Measurements from ENCODE around the gene SPARCL1. TPM values are rescaled to one million over a fixed set of nuclear protein-coding genes. Genes with fewer than 3 reads are reported as not detected.
A peak's percentile ranks its signal among the peaks of the same experiment; 100 is the strongest.
"Not testable (repeated sequence)": the region's sequence is repeated elsewhere in the genome, so short reads cannot be mapped to it uniquely, and the experiment has no call there.

SPARCL1 gene
- total and polyA plus RNA-seq, 3 donors from 2014 or later: 110 to 138 (median 124) TPM

DNA sequence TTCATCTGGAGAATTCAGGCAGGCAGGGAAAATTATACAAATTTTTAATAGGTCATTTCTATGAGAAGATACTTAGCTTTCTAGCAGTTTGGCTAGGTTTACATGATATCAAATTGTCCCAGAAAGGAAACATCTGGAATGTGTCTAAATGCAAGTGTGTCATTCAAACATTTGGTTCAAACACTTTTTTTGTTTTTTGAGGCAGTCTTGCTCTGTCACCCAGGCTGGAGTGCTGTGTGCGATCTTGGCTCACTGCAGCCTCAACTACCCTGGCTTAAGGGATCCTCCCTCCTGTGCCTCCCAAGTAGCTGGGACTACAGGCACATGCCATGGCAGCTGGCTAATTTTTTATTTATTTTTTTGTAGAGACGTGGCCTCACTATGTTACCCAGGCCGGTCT lies 31.6 kb downstream of the SPARCL1 start:
- Histone ChIP-seq H3K27me3 (no peaks in the 10 kb centered on the region), H3K9me3 (no peaks in the 10 kb centered on the region), H3K4me1 (no peaks in the 10 kb centered on the region), H3K36me3 (ENCODE audit: low read depth, missing control alignments) (no peaks in the 10 kb centered on the region), H3K4me3 (no peak overlapping the region), H3K27ac (peak overlapping the region in 1 of 2 donors; percentile 14)
- WGBS, 2 donors: 71 to 81% methylated on average over 3 of the region's 3 CpGs
- DNase-seq: no peak
- intact Hi-C loops (cut with DNase I; ENCODE audit: low total_unique reads): no loop called here
- TF ChIP-seq POLR2A (IDR thresholded peaks at IDR 0.05): no peak
- TF ChIP-seq, protein P1, sequence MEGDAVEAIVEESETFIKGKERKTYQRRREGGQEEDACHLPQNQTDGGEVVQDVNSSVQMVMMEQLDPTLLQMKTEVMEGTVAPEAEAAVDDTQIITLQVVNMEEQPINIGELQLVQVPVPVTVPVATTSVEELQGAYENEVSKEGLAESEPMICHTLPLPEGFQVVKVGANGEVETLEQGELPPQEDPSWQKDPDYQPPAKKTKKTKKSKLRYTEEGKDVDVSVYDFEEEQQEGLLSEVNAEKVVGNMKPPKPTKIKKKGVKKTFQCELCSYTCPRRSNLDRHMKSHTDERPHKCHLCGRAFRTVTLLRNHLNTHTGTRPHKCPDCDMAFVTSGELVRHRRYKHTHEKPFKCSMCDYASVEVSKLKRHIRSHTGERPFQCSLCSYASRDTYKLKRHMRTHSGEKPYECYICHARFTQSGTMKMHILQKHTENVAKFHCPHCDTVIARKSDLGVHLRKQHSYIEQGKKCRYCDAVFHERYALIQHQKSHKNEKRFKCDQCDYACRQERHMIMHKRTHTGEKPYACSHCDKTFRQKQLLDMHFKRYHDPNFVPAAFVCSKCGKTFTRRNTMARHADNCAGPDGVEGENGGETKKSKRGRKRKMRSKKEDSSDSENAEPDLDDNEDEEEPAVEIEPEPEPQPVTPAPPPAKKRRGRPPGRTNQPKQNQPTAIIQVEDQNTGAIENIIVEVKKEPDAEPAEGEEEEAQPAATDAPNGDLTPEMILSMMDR (IDR thresholded peaks at IDR 0.05): no peak

DNA sequence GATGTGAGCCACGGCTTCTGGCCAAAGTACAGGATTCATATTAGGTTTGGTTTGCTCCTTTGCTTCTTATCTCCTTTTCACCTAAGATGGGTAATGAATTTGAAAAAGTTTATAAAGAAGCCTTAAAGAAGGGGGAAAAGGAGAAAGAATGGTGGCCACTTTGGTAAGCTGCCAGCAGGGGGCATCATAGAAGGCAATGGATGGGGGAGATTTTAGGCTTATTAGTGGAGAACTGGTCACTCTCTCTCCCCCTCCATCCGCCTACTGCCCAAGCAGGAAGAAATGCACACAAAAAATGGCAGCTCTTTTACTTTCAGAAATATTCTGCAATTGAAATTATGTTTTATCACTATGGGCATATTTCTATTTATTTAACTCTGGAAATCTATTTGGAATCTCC lies 32.0 kb downstream of the SPARCL1 start:
- intact Hi-C loops (cut with DNase I; ENCODE audit: low total_unique reads): no loop called here
- no peaks in the 10 kb centered on the region for H3K9me3 ChIP-seq
- H3K36me3 ChIP-seq (ENCODE audit: low read depth, missing control alignments): no peaks in the 10 kb centered on the region
- WGBS, 2 donors: 90 to 97% methylated on average over 2 of the region's 2 CpGs
- TF ChIP-seq, protein P1 (IDR thresholded peaks at IDR 0.05): peak in 1 of 3 experiments; percentile 41
- TF ChIP-seq POLR2A (IDR thresholded peaks at IDR 0.05): no peak
- no peaks in the 10 kb centered on the region for H3K4me1 ChIP-seq
- DNase-seq: peak; percentile 17
- H3K27ac ChIP-seq: no peak overlapping the region
- H3K4me3 ChIP-seq: no peak overlapping the region
- H3K27me3 ChIP-seq: no peaks in the 10 kb centered on the region

DNA sequence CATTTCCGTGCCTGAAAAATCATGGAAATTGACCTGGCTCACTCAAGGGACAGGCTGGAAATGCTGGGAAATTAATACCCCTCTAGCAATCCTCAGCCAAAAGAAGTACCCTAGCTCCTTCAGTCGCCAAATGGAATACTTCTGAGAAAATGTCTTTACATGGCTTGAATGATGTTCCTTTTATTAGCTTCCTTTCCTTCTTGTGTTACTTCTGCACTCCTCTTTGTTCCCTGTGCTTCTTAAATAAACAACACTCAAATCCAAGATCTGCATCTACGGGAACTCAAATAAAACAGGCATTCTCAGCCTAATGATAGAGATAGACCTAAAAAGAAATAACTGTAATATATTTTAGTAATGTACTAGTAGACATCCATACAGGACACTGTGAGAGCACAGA lies 36.1 kb downstream of the SPARCL1 start:
- H3K4me3 ChIP-seq: no peak overlapping the region
- no peaks in the 10 kb centered on the region for H3K4me1 ChIP-seq
- intact Hi-C loops (cut with DNase I; ENCODE audit: low total_unique reads): no loop called here

DNA sequence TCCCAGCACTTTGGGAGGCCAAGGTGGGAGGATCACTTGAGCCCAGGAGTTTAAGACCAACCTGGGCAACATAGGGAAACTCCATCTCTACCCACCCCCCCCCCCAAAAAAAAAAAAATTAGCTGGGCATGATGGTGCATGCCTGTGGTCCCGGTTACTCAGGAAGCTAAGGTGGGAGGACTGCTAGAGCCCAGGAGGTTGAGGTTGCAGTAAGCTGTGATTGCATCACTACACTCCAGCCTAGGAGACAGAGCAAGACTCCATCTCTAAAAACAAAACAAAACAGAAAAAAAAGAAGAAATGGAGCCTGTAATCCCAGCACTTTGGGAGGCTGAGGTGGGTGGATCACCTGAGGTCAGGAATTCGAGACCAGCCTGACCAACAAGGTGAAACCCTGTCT lies 37.3 kb downstream of the SPARCL1 start:
- H3K4me3 ChIP-seq; H3K4me1 ChIP-seq; DNase-seq; H3K36me3 ChIP-seq (ENCODE audit: low read depth, missing control alignments); H3K27me3 ChIP-seq; H3K27ac ChIP-seq; H3K9me3 ChIP-seq; intact Hi-C loops (cut with DNase I; ENCODE audit: low total_unique reads): not testable (repeated sequence)
- WGBS, 2 donors: 77 to 96% methylated on average over 2 of the region's 2 CpGs

More for the DNA sequence above, 36.1 kb downstream of the SPARCL1 start:
- Histone ChIP-seq H3K27ac (no peak overlapping the region), H3K9me3 (no peaks in the 10 kb centered on the region), H3K27me3 (no peaks in the 10 kb centered on the region), H3K36me3 (ENCODE audit: low read depth, missing control alignments) (no peaks in the 10 kb centered on the region)
- 74 to 82% methylated on average over 3 of the region's 3 CpGs for WGBS, 2 donors
- no peak for DNase-seq
- TF ChIP-seq POLR2A (IDR thresholded peaks at IDR 0.05): no peak
- TF ChIP-seq, protein P1 (IDR thresholded peaks at IDR 0.05): no peak

DNA sequence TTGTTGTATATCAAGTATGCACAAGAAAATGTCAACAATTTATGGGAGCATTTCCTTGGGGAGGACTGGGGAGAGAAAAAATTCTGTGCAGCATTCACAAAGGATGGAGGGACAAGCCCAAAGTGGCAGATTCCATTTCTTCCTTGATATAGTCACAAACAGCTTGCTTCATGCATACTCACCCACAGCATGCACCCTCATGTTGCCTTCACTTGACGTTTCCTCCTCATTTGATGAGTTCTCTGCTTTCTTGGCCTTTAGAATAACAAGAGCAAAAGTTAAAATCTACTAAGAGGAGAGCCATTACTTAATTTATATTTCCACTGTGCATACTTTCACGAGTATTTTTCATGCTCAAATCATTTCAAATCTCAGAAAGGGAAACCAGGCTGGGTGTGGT lies 37.7 kb downstream of the SPARCL1 start:
- DNase-seq: no peak
- 95 to 96% methylated on average over 2 of the region's 2 CpGs for WGBS, 2 donors
- no peak overlapping the region for H3K27ac ChIP-seq
- H3K36me3 ChIP-seq (ENCODE audit: low read depth, missing control alignments): no peaks in the 10 kb centered on the region
- H3K27me3 ChIP-seq: no peaks in the 10 kb centered on the region
- H3K4me1 ChIP-seq: no peaks in the 10 kb centered on the region
- H3K4me3 ChIP-seq: no peak overlapping the region
- intact Hi-C loops (cut with DNase I; ENCODE audit: low total_unique reads): no loop called here
- TF ChIP-seq POLR2A (IDR thresholded peaks at IDR 0.05): no peak
- TF ChIP-seq, protein P1 (IDR thresholded peaks at IDR 0.05): no peak
- no peaks in the 10 kb centered on the region for H3K9me3 ChIP-seq
